WI38 (cell line): Measurements from ENCODE around the gene CRTAC1.

Experiments used
- H3K4me3 ChIP-seq: 2 replicates; pipeline ENCODE4 v1.5.1; 2011; ENCODE audit warnings: low read depth, mild to moderate bottlenecking, control low read depth, low read length
- TF ChIP-seq, protein P1 (sequence below): IDR thresholded peaks from 2 replicates; pipeline ENCODE4 v1.5.1; 2012; ENCODE audit warnings: low read depth, mild to moderate bottlenecking, control low read depth, low read length

CRTAC1 gene

DNA sequence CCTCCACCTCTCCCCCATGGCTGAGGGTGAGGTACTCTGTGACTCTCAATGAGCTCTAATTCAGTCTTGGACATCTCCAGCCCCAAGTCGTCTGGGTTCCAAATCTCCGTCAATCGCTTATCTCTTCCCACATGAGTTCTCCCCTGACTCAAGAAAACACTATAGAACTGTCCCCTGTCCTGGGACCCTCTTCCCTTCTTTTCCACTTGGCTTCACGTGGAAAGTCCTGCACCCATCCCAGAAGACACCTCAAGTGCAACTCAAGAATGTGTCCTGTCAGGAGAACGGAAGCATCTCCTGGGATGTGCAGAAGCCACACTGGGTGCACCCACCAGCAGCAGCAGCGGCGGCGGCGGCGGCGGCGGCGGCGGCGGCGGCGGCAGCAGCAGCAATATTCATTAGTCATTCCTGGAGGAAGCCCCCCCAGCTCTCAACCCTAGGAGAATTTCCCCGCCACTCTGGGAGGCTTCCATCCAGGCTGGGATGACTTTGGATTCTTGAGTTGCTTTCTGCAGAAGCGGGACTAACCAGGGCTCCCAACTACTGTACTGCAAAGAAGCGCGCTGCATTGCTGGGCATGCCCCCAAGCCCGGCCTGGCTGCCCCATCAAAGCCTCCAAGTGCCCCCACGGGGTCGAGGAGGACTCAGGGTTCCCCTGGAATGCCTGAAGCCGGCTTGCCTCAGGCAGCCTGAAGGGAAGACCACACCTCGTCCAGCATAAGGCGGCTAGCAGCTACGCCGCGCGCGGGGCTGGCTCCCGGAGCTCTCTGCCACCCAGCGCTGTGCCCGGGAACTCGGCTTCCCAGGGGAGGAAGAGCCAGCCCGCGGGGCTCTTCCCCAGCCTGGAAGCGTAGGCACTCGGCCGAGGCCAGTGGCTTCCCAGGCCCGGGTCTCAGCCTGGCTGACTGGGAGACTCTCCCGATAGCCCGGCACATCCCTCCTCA, 1.0 kb downstream of the CRTAC1 start:
- H3K4me3 ChIP-seq = no peak overlapping the region
- TF ChIP-seq, protein P1, sequence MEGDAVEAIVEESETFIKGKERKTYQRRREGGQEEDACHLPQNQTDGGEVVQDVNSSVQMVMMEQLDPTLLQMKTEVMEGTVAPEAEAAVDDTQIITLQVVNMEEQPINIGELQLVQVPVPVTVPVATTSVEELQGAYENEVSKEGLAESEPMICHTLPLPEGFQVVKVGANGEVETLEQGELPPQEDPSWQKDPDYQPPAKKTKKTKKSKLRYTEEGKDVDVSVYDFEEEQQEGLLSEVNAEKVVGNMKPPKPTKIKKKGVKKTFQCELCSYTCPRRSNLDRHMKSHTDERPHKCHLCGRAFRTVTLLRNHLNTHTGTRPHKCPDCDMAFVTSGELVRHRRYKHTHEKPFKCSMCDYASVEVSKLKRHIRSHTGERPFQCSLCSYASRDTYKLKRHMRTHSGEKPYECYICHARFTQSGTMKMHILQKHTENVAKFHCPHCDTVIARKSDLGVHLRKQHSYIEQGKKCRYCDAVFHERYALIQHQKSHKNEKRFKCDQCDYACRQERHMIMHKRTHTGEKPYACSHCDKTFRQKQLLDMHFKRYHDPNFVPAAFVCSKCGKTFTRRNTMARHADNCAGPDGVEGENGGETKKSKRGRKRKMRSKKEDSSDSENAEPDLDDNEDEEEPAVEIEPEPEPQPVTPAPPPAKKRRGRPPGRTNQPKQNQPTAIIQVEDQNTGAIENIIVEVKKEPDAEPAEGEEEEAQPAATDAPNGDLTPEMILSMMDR = no peak

DNA sequence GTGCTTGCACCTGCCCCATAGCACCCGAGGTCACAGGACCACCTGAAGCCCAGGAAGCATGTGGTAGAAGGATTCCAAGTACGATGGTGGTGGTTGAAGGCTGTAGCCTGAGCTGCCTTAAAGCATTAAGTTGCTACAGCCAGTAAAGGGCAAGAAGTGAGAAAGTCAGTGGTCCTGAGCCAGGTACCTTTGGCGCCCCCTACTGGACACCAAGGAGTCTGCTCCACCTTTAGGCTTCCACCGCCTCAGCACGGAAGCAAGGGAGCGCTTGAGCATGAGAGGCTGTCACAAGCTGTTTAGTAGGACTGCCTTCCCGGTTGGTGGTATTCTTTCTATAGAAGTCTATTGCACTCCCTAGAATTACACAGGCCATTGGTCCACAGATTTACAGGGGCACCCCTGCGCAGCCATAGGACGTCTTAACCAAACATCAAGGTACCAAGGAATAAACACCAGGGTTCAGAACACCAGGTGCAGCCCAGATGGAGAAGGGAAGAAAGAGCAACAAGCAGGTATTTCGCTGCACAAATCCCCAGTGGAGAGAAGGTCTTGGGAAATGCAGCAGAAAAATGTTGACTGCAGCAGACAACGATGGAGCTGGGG, 2.2 kb downstream of the CRTAC1 start:
- TF ChIP-seq, protein P1 = peak; percentile 55
- H3K4me3 ChIP-seq = no peak overlapping the region

DNA sequence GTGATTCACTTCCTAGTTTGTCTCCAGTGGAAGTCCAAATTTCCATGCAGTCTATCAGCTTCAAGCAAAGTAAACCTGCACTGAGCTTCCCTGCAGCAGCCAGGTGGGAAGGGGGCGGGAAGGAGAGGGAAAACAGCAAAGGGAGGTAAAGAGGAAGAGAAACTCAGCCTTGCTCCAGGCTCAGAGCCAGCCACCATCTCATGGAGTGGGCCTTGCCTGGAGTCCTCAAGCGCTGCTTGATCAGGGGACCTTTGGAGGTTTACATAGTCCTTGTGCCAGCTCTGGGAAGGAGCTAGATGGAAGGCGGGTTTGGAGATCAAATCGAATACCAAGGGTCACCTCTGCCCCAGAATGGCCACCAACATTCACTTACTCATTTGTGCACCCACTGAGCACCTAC, 7.4 kb downstream of the CRTAC1 start:
- TF ChIP-seq, protein P1 = no peak
- H3K4me3 ChIP-seq = no peak overlapping the region

DNA sequence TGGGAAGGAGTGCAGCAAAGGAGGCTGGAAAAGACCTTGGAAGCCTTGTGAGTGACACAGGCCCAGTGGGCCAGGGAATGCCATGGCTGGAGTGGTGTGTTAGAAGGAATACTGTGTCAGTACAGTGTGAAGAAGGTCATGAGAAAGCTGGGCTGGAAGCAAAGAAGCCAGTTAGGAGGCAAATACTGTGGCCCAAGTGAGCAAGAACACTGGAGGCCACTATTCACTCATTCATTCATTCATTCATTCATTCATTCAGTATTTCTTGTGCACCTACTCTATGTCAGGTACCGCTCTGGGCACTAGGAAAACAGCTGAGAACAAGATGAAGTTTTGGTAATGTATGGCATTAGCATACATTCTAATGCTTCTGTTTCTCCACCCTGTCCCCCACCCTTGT, 9.6 kb downstream of the CRTAC1 start:
- no peak overlapping the region for H3K4me3 ChIP-seq
- TF ChIP-seq, protein P1 = no peak

DNA sequence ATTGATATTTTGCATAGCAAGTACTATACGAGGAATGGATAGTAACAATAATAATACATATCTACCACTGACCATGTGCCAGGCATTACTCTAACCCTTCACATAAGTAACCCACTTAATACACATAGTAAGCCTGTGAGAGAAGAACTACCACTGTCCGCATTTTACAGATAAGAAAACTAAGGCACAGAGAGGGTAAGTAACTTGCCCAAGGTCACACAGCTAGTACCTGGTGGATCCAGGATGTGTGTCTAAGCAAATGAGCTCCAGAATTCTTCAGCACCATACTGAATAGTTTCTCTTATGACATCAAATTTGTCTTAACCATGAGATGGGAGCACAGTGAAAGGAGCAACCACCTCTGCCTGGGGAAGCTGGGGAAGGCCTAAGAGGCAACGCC, 10.2 kb downstream of the CRTAC1 start:
- TF ChIP-seq, protein P1 = no peak
- H3K4me3 ChIP-seq = no peak overlapping the region

DNA sequence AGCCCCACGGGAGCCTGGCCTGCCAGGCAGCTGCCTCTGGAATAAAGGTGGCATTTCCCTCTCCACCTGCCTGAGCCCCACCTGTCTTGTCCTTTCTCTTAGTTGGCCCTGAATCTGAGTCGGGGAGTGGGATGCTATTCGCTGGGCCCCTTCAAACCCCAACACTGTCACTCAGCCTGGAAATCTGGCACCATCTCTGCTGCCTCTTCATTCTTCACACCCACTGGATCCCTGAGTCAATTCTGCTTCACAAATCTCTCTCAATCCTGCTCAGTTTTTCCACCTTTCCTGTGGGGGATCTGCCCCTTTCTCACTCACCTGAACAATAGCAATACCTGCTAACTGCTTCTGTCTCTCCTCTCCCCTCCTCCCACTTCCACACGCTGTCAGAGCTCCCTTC, 10.6 kb downstream of the CRTAC1 start:
- no peak overlapping the region for H3K4me3 ChIP-seq
- TF ChIP-seq, protein P1 = no peak

DNA sequence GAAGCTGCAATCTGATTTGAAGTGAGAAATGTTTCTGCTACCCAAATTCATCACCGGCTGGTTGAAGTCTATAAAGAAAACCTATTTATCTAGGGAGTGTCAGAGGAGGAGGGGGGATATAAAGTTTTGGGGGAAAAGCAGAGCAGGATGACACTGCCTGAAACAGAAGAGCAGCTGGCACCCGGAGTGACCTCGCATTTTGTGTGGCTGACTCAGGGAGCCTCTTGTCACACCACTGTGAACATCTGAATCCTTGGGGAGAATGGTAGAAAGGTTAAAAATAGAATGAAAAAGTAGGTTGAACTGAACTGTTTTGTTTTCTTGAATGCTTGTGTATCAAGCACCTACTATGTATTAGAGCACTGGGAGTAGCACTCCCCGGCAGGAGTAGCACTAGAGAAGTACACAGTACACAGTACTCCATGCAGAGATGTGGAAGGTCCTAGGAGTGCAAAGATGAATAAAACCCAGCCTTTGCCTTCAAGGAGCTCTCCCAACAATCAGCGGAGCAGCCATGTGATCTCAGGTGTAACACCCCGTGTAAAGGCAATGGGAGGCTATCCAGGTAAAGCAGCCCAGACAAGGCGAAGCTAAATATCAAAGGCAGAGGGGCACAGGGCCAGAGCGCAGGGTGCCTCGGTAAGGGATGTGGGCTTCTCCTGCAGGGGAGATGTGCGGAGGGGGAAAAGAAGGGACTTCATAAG, 13.5 kb downstream of the CRTAC1 start:
- TF ChIP-seq, protein P1 = no peak
- no peak overlapping the region for H3K4me3 ChIP-seq
